HEK293 (cell line): ENCODE measurements around the gene TMOD1.

Experiments used
- EGR2 ChIP-seq: fragments of 450-650 bp; formaldehyde crosslinking; IDR thresholded peaks from 2 replicates; pipeline ENCODE4 v1.5.1; 2016; ENCODE audit warnings: low read depth, missing biosample characterization, missing genetic modification characterization
- KLF1 ChIP-seq: fragments of 450-650 bp; formaldehyde crosslinking; IDR thresholded peaks from 2 replicates; pipeline ENCODE4 v1.5.1; 2016; ENCODE audit warnings: missing biosample characterization, missing genetic modification characterization
- OSR2 ChIP-seq: fragments of 450-650 bp; formaldehyde crosslinking; IDR thresholded peaks from 2 replicates; pipeline ENCODE4 v1.5.1; 2016; ENCODE audit warnings: missing biosample characterization, missing genetic modification characterization
- RBAK ChIP-seq: fragments of 450-650 bp; formaldehyde crosslinking; IDR thresholded peaks from 2 replicates; pipeline ENCODE4 v1.5.1; 2016; ENCODE audit warnings: missing biosample characterization, missing genetic modification characterization
- SALL2 ChIP-seq: fragments of 450-650 bp; formaldehyde crosslinking; IDR thresholded peaks from 2 replicates; pipeline ENCODE4 v1.5.0; 2017; ENCODE audit warnings: missing biosample characterization, mild to moderate bottlenecking, missing genetic modification characterization, borderline replicate concordance
- SETDB1 ChIP-seq: IDR thresholded peaks from one replicate; pipeline ENCODE4 v1.6.1; 2017; ENCODE audit warnings: mild to moderate bottlenecking, low read length, moderate library complexity, mixed read lengths; ENCODE audit not compliant: insufficient read length
- ZFP69B ChIP-seq: fragments of 450-650 bp; formaldehyde crosslinking; IDR thresholded peaks from 2 replicates; pipeline ENCODE4 v1.5.1; 2016; ENCODE audit warnings: missing biosample characterization, missing genetic modification characterization
- ZNF112 ChIP-seq: fragments of 450-650 bp; formaldehyde crosslinking; IDR thresholded peaks from 2 replicates; pipeline ENCODE4 v1.5.0; 2017; ENCODE audit warnings: missing biosample characterization, missing genetic modification characterization
- ZNF132 ChIP-seq: fragments of 450-650 bp; formaldehyde crosslinking; IDR thresholded peaks from 2 replicates; pipeline ENCODE4 v1.5.1; 2017; ENCODE audit warnings: missing biosample characterization, missing genetic modification characterization, borderline replicate concordance
- ZNF19 ChIP-seq: fragments of 450-650 bp; formaldehyde crosslinking; IDR thresholded peaks from 2 replicates; pipeline ENCODE4; 2016; ENCODE audit warnings: missing biosample characterization, missing genetic modification characterization, low read depth
- ZNF221 ChIP-seq: fragments of 450-650 bp; formaldehyde crosslinking; IDR thresholded peaks from 2 replicates; pipeline ENCODE4 v1.5.1; 2017; ENCODE audit warnings: missing biosample characterization, missing genetic modification characterization, borderline replicate concordance
- ZNF239 ChIP-seq: fragments of 450-650 bp; formaldehyde crosslinking; IDR thresholded peaks from 2 replicates; pipeline ENCODE4 v1.5.1; 2016; ENCODE audit warnings: missing biosample characterization, missing genetic modification characterization
- ZNF274 ChIP-seq, 2 experiments: fragments of 200-500 bp in 1 of 2; fragments of 450-650 bp in 1 of 2; sonication (Bioruptor generic) in 1 of 2; formaldehyde crosslinking in 1 of 2; IDR thresholded peaks; 2 replicates each; pipeline versions ENCODE4 v1.5.1 to v1.6.1; 2014 to 2016; ENCODE audit warnings: borderline replicate concordance in 1 of 2, inconsistent platforms in 1 of 2, low read length in 1 of 2, missing biosample characterization in 1 of 2, missing genetic modification characterization in 1 of 2
- ZNF366 ChIP-seq: fragments of 450-650 bp; formaldehyde crosslinking; conservative IDR thresholded peaks from 2 replicates; pipeline ENCODE4 v1.5.1; 2016; ENCODE audit warnings: missing biosample characterization, missing genetic modification characterization
- ZNF473 ChIP-seq: fragments of 450-650 bp; formaldehyde crosslinking; IDR thresholded peaks from 2 replicates; pipeline ENCODE4 v1.5.1; 2017; ENCODE audit warnings: missing biosample characterization, missing genetic modification characterization
- ZNF521 ChIP-seq: fragments of 450-650 bp; formaldehyde crosslinking; IDR thresholded peaks from 2 replicates; pipeline ENCODE4 v1.5.1; 2017; ENCODE audit warnings: missing biosample characterization, mild to moderate bottlenecking, missing genetic modification characterization
- ZNF558 ChIP-seq: fragments of 450-650 bp; formaldehyde crosslinking; IDR thresholded peaks from 2 replicates; pipeline ENCODE4 v1.5.1; 2016; ENCODE audit warnings: missing biosample characterization, missing genetic modification characterization
- ZNF560 ChIP-seq: fragments of 450-650 bp; formaldehyde crosslinking; IDR thresholded peaks from 2 replicates; pipeline ENCODE4 v1.5.1; 2017; ENCODE audit warnings: missing biosample characterization, missing genetic modification characterization, borderline replicate concordance
- ZNF621 ChIP-seq: fragments of 450-650 bp; formaldehyde crosslinking; IDR thresholded peaks from 2 replicates; pipeline ENCODE4 v1.5.1; 2017; ENCODE audit warnings: missing biosample characterization, missing genetic modification characterization
- ZNF660 ChIP-seq: fragments of 450-650 bp; IDR thresholded peaks from 2 replicates; pipeline ENCODE4 v1.5.1; 2018; ENCODE audit warnings: missing biosample characterization, mild to moderate bottlenecking, missing genetic modification characterization
- TF ChIP-seq, protein P1 (sequence below): fragments of 450-650 bp; formaldehyde crosslinking; IDR thresholded peaks from 2 replicates; pipeline ENCODE4 v1.5.1; 2016; ENCODE audit warnings: missing biosample characterization, missing genetic modification characterization, borderline replicate concordance
- TF ChIP-seq, protein P2 (sequence below): fragments of 450-650 bp; formaldehyde crosslinking; IDR thresholded peaks from 2 replicates; pipeline ENCODE4 v1.5.1; 2016; ENCODE audit warnings: missing biosample characterization, missing genetic modification characterization
- TF ChIP-seq, protein P3 (sequence below): fragments of 450-650 bp; formaldehyde crosslinking; IDR thresholded peaks from 2 replicates; pipeline ENCODE4 v1.5.1; 2017; ENCODE audit warnings: missing biosample characterization, missing genetic modification characterization
- TF ChIP-seq, protein P4 (sequence below): fragments of 450-650 bp; formaldehyde crosslinking; IDR thresholded peaks from 2 replicates; pipeline ENCODE4 v1.5.1; 2016; ENCODE audit warnings: missing biosample characterization, missing genetic modification characterization
- TF ChIP-seq, protein P5 (sequence below): fragments of 450-650 bp; formaldehyde crosslinking; IDR thresholded peaks from 2 replicates; pipeline ENCODE4 v1.5.1; 2016; ENCODE audit warnings: missing biosample characterization, missing genetic modification characterization

Gene TMOD1

DNA sequence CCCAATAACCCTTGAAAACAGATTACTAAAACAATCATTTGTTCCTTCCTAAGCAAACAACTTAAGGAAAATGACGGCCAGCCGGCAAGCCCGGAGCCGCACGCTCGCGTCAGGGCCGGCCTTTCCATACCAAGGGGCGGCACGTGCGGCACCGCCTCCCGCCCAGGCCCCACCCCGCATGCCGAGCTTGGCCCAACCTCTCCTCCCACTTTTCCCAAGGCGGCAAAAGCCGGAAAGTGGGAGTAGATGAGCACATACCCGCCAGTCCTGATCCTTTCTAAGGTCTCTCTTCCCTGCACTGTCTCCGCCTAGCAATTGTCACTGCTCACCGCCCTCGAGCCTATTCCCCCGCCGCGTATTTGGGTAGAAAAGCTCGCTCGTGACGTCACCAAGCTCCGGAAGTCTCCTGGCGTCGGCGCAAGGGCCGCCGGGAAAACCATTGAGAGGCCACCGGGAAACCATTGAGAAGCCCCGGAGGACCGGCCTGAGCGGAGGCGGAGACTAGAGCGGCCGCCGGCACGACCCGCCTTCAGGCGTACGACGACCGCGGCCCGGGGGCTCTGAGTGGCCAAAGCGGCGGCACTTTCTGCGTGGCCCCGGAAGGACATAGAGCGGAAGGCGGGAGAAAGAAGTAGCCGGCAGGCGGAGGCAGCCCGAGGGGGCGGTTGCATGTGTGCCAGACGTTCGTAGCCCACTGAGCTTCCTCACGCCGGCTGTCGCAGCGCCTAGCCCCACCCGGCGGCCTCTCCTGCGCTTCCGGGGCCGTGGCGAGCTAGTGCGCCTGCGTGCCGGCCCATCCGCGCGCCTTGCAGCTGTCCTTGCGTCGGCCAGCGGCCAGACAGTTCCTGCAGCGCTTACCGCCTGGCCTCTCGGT is 131.8 kb downstream of the TMOD1 start, which contains the start of the genes NCBP1 and TSTD2 (continued):
- TF ChIP-seq, protein P1, sequence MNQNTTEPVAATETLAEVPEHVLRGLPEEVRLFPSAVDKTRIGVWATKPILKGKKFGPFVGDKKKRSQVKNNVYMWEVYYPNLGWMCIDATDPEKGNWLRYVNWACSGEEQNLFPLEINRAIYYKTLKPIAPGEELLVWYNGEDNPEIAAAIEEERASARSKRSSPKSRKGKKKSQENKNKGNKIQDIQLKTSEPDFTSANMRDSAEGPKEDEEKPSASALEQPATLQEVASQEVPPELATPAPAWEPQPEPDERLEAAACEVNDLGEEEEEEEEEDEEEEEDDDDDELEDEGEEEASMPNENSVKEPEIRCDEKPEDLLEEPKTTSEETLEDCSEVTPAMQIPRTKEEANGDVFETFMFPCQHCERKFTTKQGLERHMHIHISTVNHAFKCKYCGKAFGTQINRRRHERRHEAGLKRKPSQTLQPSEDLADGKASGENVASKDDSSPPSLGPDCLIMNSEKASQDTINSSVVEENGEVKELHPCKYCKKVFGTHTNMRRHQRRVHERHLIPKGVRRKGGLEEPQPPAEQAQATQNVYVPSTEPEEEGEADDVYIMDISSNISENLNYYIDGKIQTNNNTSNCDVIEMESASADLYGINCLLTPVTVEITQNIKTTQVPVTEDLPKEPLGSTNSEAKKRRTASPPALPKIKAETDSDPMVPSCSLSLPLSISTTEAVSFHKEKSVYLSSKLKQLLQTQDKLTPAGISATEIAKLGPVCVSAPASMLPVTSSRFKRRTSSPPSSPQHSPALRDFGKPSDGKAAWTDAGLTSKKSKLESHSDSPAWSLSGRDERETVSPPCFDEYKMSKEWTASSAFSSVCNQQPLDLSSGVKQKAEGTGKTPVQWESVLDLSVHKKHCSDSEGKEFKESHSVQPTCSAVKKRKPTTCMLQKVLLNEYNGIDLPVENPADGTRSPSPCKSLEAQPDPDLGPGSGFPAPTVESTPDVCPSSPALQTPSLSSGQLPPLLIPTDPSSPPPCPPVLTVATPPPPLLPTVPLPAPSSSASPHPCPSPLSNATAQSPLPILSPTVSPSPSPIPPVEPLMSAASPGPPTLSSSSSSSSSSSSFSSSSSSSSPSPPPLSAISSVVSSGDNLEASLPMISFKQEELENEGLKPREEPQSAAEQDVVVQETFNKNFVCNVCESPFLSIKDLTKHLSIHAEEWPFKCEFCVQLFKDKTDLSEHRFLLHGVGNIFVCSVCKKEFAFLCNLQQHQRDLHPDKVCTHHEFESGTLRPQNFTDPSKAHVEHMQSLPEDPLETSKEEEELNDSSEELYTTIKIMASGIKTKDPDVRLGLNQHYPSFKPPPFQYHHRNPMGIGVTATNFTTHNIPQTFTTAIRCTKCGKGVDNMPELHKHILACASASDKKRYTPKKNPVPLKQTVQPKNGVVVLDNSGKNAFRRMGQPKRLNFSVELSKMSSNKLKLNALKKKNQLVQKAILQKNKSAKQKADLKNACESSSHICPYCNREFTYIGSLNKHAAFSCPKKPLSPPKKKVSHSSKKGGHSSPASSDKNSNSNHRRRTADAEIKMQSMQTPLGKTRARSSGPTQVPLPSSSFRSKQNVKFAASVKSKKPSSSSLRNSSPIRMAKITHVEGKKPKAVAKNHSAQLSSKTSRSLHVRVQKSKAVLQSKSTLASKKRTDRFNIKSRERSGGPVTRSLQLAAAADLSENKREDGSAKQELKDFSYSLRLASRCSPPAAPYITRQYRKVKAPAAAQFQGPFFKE (tag by site-specific recombination): no peak
- TF ChIP-seq ZNF132 (no peak), ZNF660 (tag by site-specific recombination) (no peak; the same call in 1 of the 2 replicates), OSR2 (tag by site-specific recombination) (no peak; the same call in 1 of the 2 replicates), ZNF221 (no peak), RBAK (tag by site-specific recombination) (no peak), ZNF112 (tag by site-specific recombination) (no peak), ZNF274 (IDR thresholded peaks at IDR 0.05; ENCODE audit: low read length) (no peak), ZNF274 (tag by site-specific recombination; IDR thresholded peaks at IDR 0.05; ENCODE audit: borderline replicate concordance) (no peak), SETDB1 (no peak), EGR2 (0 out of 2 replicates have a peak, but pooled peaks have one; percentile 67), ZNF558 (no peak), SALL2 (no peak), ZNF621 (tag by site-specific recombination) (no peak), ZNF19 (tag by site-specific recombination) (no peak), ZNF560 (no peak), ZNF239 (tag by site-specific recombination) (no peak), ZNF366 (tag by site-specific recombination) (peak; percentile 87), KLF1 (tag by site-specific recombination) (peak; percentile 68; the same call in 1 of the 2 replicates), ZNF473 (no peak), ZFP69B (tag by site-specific recombination) (peak; percentile 59), ZNF521 (no peak)
- TF ChIP-seq, protein P2, sequence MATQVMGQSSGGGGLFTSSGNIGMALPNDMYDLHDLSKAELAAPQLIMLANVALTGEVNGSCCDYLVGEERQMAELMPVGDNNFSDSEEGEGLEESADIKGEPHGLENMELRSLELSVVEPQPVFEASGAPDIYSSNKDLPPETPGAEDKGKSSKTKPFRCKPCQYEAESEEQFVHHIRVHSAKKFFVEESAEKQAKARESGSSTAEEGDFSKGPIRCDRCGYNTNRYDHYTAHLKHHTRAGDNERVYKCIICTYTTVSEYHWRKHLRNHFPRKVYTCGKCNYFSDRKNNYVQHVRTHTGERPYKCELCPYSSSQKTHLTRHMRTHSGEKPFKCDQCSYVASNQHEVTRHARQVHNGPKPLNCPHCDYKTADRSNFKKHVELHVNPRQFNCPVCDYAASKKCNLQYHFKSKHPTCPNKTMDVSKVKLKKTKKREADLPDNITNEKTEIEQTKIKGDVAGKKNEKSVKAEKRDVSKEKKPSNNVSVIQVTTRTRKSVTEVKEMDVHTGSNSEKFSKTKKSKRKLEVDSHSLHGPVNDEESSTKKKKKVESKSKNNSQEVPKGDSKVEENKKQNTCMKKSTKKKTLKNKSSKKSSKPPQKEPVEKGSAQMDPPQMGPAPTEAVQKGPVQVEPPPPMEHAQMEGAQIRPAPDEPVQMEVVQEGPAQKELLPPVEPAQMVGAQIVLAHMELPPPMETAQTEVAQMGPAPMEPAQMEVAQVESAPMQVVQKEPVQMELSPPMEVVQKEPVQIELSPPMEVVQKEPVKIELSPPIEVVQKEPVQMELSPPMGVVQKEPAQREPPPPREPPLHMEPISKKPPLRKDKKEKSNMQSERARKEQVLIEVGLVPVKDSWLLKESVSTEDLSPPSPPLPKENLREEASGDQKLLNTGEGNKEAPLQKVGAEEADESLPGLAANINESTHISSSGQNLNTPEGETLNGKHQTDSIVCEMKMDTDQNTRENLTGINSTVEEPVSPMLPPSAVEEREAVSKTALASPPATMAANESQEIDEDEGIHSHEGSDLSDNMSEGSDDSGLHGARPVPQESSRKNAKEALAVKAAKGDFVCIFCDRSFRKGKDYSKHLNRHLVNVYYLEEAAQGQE (tag by site-specific recombination): no peak
- TF ChIP-seq, protein P3, sequence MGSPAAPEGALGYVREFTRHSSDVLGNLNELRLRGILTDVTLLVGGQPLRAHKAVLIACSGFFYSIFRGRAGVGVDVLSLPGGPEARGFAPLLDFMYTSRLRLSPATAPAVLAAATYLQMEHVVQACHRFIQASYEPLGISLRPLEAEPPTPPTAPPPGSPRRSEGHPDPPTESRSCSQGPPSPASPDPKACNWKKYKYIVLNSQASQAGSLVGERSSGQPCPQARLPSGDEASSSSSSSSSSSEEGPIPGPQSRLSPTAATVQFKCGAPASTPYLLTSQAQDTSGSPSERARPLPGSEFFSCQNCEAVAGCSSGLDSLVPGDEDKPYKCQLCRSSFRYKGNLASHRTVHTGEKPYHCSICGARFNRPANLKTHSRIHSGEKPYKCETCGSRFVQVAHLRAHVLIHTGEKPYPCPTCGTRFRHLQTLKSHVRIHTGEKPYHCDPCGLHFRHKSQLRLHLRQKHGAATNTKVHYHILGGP (tag by site-specific recombination): no peak
- TF ChIP-seq, protein P4, sequence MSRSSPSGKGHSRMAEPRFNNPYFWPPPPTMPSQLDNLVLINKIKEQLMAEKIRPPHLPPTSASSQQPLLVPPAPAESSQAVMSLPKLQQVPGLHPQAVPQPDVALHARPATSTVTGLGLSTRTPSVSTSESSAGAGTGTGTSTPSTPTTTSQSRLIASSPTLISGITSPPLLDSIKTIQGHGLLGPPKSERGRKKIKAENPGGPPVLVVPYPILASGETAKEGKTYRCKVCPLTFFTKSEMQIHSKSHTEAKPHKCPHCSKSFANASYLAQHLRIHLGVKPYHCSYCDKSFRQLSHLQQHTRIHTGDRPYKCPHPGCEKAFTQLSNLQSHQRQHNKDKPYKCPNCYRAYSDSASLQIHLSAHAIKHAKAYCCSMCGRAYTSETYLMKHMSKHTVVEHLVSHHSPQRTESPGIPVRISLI: no peak
- TF ChIP-seq, protein P5, sequence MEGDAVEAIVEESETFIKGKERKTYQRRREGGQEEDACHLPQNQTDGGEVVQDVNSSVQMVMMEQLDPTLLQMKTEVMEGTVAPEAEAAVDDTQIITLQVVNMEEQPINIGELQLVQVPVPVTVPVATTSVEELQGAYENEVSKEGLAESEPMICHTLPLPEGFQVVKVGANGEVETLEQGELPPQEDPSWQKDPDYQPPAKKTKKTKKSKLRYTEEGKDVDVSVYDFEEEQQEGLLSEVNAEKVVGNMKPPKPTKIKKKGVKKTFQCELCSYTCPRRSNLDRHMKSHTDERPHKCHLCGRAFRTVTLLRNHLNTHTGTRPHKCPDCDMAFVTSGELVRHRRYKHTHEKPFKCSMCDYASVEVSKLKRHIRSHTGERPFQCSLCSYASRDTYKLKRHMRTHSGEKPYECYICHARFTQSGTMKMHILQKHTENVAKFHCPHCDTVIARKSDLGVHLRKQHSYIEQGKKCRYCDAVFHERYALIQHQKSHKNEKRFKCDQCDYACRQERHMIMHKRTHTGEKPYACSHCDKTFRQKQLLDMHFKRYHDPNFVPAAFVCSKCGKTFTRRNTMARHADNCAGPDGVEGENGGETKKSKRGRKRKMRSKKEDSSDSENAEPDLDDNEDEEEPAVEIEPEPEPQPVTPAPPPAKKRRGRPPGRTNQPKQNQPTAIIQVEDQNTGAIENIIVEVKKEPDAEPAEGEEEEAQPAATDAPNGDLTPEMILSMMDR (tag by site-specific recombination): no peak; the same call in 1 of the 2 replicates
